Measurements from ENCODE around the gene ZSWIM5. TPM values are rescaled to one million over a fixed set of nuclear protein-coding genes. Genes with fewer than 3 reads are reported as not detected.

The ZSWIM5 gene
- polyA plus RNA-seq, 1 experiment: 0.15 TPM

GRCh38 chr1:45016090-45016697 lies 190.2 kb downstream of the ZSWIM5 start:
- DNase-seq (ENCODE audit: low read depth): no peak
- H3K27me3 ChIP-seq (ENCODE audit: control insufficient read depth, insufficient read depth, low read length): no peaks in the 10 kb centered on the region
- ChIA-PET POLR2A (interaction anchor here (1.5 kb wide), 1 partner anchor 287 kb away, joined by 5 read pairs; no protein-coding TSS in a partner anchor), CTCF (interaction anchor here (0.6 to 7.0 kb wide), 6 partner anchors 42 to 552 kb away, joined by 3 to 181 read pairs (median 4); partner anchors contain the start of gene TESK2)
- no peak overlapping the region for H3K4me3 ChIP-seq (ENCODE audit: low read depth, low read length)
- H3K36me3 ChIP-seq (ENCODE audit: control insufficient read depth, insufficient read depth, low read length): peaks cover 5% of the 10 kb centered on the region
- TF ChIP-seq, protein P1, sequence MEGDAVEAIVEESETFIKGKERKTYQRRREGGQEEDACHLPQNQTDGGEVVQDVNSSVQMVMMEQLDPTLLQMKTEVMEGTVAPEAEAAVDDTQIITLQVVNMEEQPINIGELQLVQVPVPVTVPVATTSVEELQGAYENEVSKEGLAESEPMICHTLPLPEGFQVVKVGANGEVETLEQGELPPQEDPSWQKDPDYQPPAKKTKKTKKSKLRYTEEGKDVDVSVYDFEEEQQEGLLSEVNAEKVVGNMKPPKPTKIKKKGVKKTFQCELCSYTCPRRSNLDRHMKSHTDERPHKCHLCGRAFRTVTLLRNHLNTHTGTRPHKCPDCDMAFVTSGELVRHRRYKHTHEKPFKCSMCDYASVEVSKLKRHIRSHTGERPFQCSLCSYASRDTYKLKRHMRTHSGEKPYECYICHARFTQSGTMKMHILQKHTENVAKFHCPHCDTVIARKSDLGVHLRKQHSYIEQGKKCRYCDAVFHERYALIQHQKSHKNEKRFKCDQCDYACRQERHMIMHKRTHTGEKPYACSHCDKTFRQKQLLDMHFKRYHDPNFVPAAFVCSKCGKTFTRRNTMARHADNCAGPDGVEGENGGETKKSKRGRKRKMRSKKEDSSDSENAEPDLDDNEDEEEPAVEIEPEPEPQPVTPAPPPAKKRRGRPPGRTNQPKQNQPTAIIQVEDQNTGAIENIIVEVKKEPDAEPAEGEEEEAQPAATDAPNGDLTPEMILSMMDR (IDR thresholded peaks at IDR 0.05; ENCODE audit: insufficient read depth, low read depth, low read length): no peak

DNA sequence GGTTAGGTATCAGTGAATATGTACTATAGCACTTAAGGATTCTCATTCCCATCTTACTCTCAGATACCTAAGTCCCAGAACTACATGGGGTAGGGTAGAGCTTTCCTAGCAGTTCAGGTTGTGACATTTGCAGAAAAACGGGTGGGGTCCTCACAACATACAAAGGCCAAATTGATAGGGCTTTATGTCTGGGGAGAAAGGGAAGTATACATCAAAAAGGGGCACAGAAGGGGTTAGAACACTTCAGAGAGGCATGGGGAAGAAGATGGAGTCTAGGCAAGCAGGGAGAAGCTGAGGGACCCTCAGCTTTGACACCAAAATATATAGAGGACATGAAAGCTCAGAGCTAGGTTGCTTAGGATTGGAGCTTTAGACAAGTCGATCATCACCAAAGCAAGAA lies 190.7 kb downstream of the ZSWIM5 start:
- no peak for DNase-seq (ENCODE audit: low read depth)
- Histone ChIP-seq H3K27me3 (ENCODE audit: control insufficient read depth, insufficient read depth, low read length) (no peaks in the 10 kb centered on the region), H3K4me3 (ENCODE audit: low read depth, low read length) (no peak overlapping the region), H3K36me3 (ENCODE audit: control insufficient read depth, insufficient read depth, low read length) (peaks cover 5% of the 10 kb centered on the region)
- TF ChIP-seq, protein P1 (IDR thresholded peaks at IDR 0.05; ENCODE audit: insufficient read depth, low read depth, low read length): no peak
- ChIA-PET CTCF (interaction anchor here (0.7 to 7.0 kb wide), 6 partner anchors 42 to 478 kb away, joined by 3 to 181 read pairs (median 3); partner anchors contain the start of gene TESK2), POLR2A (no interaction called here)

DNA sequence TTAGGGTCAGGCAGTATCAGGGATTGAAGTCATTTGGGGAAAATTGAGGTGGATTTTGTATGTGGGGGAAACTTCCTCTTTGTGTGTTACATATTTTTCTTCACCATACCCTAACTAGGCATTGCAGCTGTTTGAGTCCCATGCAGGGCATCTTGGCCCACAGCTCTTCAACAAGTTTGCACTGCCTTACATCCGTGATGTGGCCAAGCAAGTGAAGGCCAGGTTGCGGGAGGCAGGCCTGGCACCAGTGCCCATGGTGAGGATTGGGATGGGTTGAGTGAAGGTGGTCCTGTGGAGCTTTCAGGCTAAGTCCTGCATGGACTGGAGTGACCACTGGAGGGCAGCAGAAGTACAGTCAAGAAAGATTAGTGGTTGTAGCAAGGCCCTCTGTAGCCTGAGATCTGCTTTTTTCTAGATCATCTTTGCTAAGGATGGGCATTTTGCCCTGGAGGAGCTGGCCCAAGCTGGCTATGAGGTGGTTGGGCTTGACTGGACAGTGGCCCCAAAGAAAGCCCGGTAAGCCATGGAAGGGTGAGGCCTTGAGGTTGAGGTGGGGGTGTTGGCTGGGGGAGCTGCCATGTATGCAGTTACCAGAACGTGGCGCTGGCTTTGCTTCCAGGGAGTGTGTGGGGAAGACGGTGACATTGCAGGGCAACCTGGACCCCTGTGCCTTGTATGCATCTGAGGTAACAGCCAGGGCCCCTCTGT lies 191.9 kb downstream of the ZSWIM5 start:
- POLR2A ChIA-PET: interaction anchor here (0.7 to 0.9 kb wide), 2 partner anchors 289 to 325 kb away, joined by 3 to 6 read pairs; partner anchors contain the start of gene TOE1
- TF ChIP-seq, protein P1 (IDR thresholded peaks at IDR 0.05; ENCODE audit: insufficient read depth, low read depth, low read length): peak; percentile 89
- Histone ChIP-seq H3K4me3 (ENCODE audit: low read depth, low read length) (no peak overlapping the region), H3K27me3 (ENCODE audit: control insufficient read depth, insufficient read depth, low read length) (no peaks in the 10 kb centered on the region), H3K36me3 (ENCODE audit: control insufficient read depth, insufficient read depth, low read length) (peaks cover 5% of the 10 kb centered on the region)
- CTCF ChIA-PET: interaction anchor here (0.6 to 5.4 kb wide), 47 partner anchors 8 to 555 kb away, joined by 3 to 154 read pairs (median 4); partner anchors contain the start of genes AKR1A1, BTBD19, DYNLT4 and EIF2B3
- DNase-seq (ENCODE audit: low read depth): no peak

DNA sequence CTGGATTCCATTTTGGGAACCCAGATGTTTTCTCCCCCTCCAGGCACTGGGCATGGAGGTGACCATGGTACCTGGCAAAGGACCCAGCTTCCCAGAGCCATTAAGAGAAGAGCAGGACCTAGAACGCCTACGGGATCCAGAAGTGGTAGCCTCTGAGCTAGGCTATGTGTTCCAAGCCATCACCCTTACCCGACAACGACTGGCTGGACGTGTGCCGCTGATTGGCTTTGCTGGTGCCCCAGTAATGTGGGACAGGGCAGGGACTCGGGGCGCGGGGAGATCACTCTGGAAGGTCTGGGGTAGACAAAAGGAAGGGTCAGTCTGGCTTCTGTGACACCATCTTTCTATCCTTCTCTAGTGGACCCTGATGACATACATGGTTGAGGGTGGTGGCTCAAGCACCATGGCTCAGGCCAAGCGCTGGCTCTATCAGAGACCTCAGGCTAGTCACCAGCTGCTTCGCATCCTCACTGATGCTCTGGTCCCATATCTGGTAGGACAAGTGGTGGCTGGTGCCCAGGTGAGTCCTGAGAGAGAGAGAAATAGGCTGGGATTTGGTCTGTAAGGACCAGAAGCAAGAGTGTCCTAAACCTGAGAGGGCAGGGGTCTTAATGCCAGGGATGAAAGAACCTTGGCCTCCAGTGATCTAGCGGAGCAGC lies 192.7 kb downstream of the ZSWIM5 start:
- peaks cover 9% of the 10 kb centered on the region for H3K36me3 ChIP-seq (ENCODE audit: control insufficient read depth, insufficient read depth, low read length)
- ChIA-PET CTCF (interaction anchor here (0.7 to 5.4 kb wide), 37 partner anchors 14 to 537 kb away, joined by 3 to 154 read pairs (median 5); partner anchors contain the start of genes AKR1A1, BEST4, BTBD19 and DYNLT4), POLR2A (interaction anchor here (0.7 to 2.5 kb wide), 2 partner anchors 290 to 326 kb away, joined by 6 to 12 read pairs; partner anchors contain the start of gene TOE1)
- no peak for DNase-seq (ENCODE audit: low read depth)
- TF ChIP-seq, protein P1 (IDR thresholded peaks at IDR 0.05; ENCODE audit: insufficient read depth, low read depth, low read length): no peak
- H3K4me3 ChIP-seq (ENCODE audit: low read depth, low read length): no peak overlapping the region
- no peaks in the 10 kb centered on the region for H3K27me3 ChIP-seq (ENCODE audit: control insufficient read depth, insufficient read depth, low read length)
